Parathyroid adenoma (tissue), 2 donors: ENCODE data around the gene NLRP1.

Experiments used
- H2AFZ ChIP-seq: fragments of 300-600 bp; sonication (generic); one replicate; pipeline ENCODE4 v1.7.0; 2017; ENCODE audit warnings: antibody characterized with exemption, mild to moderate bottlenecking
- H3K27ac ChIP-seq: fragments of 300-600 bp; sonication (generic); one replicate; pipeline ENCODE4 v1.7.0; 2017
- H3K27me3 ChIP-seq: fragments of 300-600 bp; sonication (generic); one replicate; pipeline ENCODE4 v1.7.0; 2017; ENCODE audit warnings: low read length; ENCODE audit not compliant: control insufficient read depth, insufficient read depth
- H3K36me3 ChIP-seq: fragments of 300-600 bp; sonication (generic); one replicate; pipeline ENCODE4 v1.7.0; 2017; ENCODE audit warnings: low read length; ENCODE audit not compliant: control insufficient read depth, insufficient read depth
- H3K4me1 ChIP-seq: fragments of 300-600 bp; sonication (generic); one replicate; pipeline ENCODE4 v1.7.0; 2017; ENCODE audit warnings: control low read depth
- H3K4me2 ChIP-seq: fragments of 300-600 bp; sonication (generic); one replicate; pipeline ENCODE4 v1.7.0; 2017; ENCODE audit warnings: low read length
- H3K4me3 ChIP-seq: fragments of 300-600 bp; sonication (generic); one replicate; pipeline ENCODE4 v1.7.0; 2017; ENCODE audit warnings: low read depth, low read length
- H3K79me2 ChIP-seq: fragments of 300-600 bp; sonication (generic); one replicate; pipeline ENCODE4 v1.7.0; 2017; ENCODE audit warnings: control low read depth
- H3K9ac ChIP-seq: fragments of 300-600 bp; sonication (generic); one replicate; pipeline ENCODE4 v1.7.0; 2017; ENCODE audit warnings: mild to moderate bottlenecking
- H3K9me3 ChIP-seq: fragments of 300-600 bp; sonication (generic); one replicate; pipeline ENCODE4 v1.7.0; 2017; ENCODE audit warnings: low read length; ENCODE audit not compliant: control insufficient read depth
- CTCF ChIP-seq: fragments of 300-600 bp; sonication (generic); IDR thresholded peaks from one replicate; pipeline ENCODE4 v1.7.0; 2017; ENCODE audit warnings: antibody characterized with exemption, mild to moderate bottlenecking
- donor health status: primary hyperparathyroidism.

The NLRP1 gene

GRCh38 chr17:5501685-5502084 is 82.6 kb downstream of the NLRP1 start:
- H3K9me3 ChIP-seq = no peaks in the 10 kb centered on the region
- H3K36me3 ChIP-seq = no peaks in the 10 kb centered on the region
- peak overlapping the region; percentile 96 for H2AFZ ChIP-seq
- H3K4me2 ChIP-seq = no peak overlapping the region
- no peak for TF ChIP-seq CTCF
- H3K9ac ChIP-seq = no peak overlapping the region
- H3K4me1 ChIP-seq = peaks cover 6% of the 10 kb centered on the region
- no peak overlapping the region for H3K4me3 ChIP-seq
- H3K27ac ChIP-seq = no peak overlapping the region
- H3K27me3 ChIP-seq = no peaks in the 10 kb centered on the region
- no peaks in the 10 kb centered on the region for H3K79me2 ChIP-seq

GRCh38 chr17:5500589-5501391 is 83.5 kb downstream of the NLRP1 start:
- Histone ChIP-seq H3K27me3 (no peaks in the 10 kb centered on the region), H3K4me2 (peak overlapping the region; percentile 60), H3K36me3 (no peaks in the 10 kb centered on the region), H3K4me1 (peaks cover 6% of the 10 kb centered on the region), H3K27ac (peak overlapping the region; percentile 9), H3K4me3 (peak overlapping the region; percentile 56), H3K9me3 (no peaks in the 10 kb centered on the region), H3K79me2 (no peaks in the 10 kb centered on the region), H3K9ac (no peak overlapping the region), H2AFZ (peak overlapping the region; percentile 96)
- no peak for TF ChIP-seq CTCF

GRCh38 chr17:5500247-5500588 is 84.1 kb downstream of the NLRP1 start:
- Histone ChIP-seq H3K4me1 (peaks cover 6% of the 10 kb centered on the region), H3K36me3 (no peaks in the 10 kb centered on the region), H3K79me2 (no peaks in the 10 kb centered on the region), H3K4me3 (peak overlapping the region; percentile 56), H3K4me2 (peak overlapping the region; percentile 60), H3K27me3 (no peaks in the 10 kb centered on the region), H3K9ac (no peak overlapping the region), H3K9me3 (no peaks in the 10 kb centered on the region), H2AFZ (peak overlapping the region; percentile 96), H3K27ac (no peak overlapping the region)
- no peak for TF ChIP-seq CTCF

DNA sequence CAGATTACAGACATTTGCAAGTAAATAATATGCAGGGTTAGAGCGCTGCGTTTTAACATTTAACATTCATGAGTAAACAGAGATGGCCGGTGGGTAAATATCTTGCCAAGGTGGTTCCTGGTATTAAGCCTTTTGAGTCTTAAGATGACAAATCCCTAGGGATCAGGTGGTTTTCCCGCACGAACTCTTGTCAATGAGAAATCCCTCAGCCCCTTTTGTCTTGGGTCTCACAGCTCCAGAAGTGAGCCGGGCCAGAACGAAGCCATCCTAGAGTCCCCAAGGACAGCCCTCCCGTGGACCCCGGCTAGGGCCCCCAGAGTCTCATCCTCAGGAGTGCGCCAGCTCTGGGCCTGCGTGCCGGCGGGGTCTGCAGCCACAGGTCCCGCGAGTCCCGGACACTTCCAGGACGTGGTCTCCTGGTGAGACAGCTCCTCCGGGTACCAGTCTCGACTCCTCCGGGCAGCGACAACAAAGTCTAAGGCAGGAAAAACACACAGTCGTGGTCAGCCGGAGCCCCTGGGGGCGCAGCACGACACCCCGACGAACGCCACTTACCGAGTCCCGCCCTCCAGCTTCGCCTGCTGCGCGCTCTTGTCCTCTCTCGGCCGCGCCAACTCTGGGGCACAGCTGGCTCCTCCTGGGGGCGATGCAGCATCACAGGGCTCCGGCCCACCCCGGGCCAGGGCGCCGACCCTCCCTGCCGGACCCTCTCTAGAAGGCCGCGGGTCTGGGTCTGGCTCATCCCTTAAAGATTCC is 84.7 kb downstream of the NLRP1 start:
- TF ChIP-seq CTCF = no peak
- no peak overlapping the region for H3K27ac ChIP-seq
- H3K4me3 ChIP-seq = peak overlapping the region; percentile 56
- peak overlapping the region; percentile 60 for H3K4me2 ChIP-seq
- no peaks in the 10 kb centered on the region for H3K27me3 ChIP-seq
- H3K79me2 ChIP-seq = no peaks in the 10 kb centered on the region
- peak overlapping the region; percentile 96 for H2AFZ ChIP-seq
- H3K9me3 ChIP-seq = no peaks in the 10 kb centered on the region
- H3K4me1 ChIP-seq = peaks cover 6% of the 10 kb centered on the region
- H3K36me3 ChIP-seq = no peaks in the 10 kb centered on the region
- no peak overlapping the region for H3K9ac ChIP-seq
